Glutamatergic neuron (in vitro differentiated cells): ENCODE results near the gene USP5. TPM values are rescaled to one million over a fixed set of nuclear protein-coding genes. Genes with fewer than 3 reads are reported as not detected.
A peak's percentile ranks its signal among the peaks of the same experiment; 100 is the strongest.

ENCODE experiments used
- DNase-seq: peaks from one replicate; pipeline ENCODE4 v3.0.0; 2022
- H3K27ac Mint-ChIP-seq: one replicate; pipeline ENCODE4 v1.8.0; 2020; ENCODE audit warnings: mild to moderate bottlenecking, mixed read lengths, inconsistent platforms; ENCODE audit not compliant: unreplicated experiment
- H3K27me3 Mint-ChIP-seq: one replicate; pipeline ENCODE4 v1.8.0; 2020; ENCODE audit warnings: mild to moderate bottlenecking, moderate library complexity, mixed read lengths, inconsistent platforms; ENCODE audit not compliant: unreplicated experiment
- H3K36me3 Mint-ChIP-seq: one replicate; pipeline ENCODE4 v1.8.0; 2020; ENCODE audit warnings: mild to moderate bottlenecking, mixed read lengths, inconsistent platforms; ENCODE audit not compliant: unreplicated experiment
- H3K4me1 Mint-ChIP-seq: one replicate; pipeline ENCODE4 v1.8.0; 2020; ENCODE audit warnings: mild to moderate bottlenecking, low read depth, mixed read lengths, inconsistent platforms; ENCODE audit not compliant: unreplicated experiment
- H3K4me3 Mint-ChIP-seq: one replicate; pipeline ENCODE4 v1.8.0; 2020; ENCODE audit warnings: mild to moderate bottlenecking, mixed read lengths, inconsistent platforms; ENCODE audit not compliant: unreplicated experiment
- H3K9me3 Mint-ChIP-seq: one replicate; pipeline ENCODE4 v1.8.0; 2020; ENCODE audit warnings: mild to moderate bottlenecking, moderate library complexity, mixed read lengths, inconsistent platforms; ENCODE audit not compliant: unreplicated experiment
- total RNA-seq: library from RNA; stranded (reverse); fragmentation: NEBNext Ultra II Directional; extraction: Animal tissue kit (Norgen Biotek cat#: 25700); gene quantifications from one replicate; pipeline ENCODE4 v1.2.1, GENCODE V29; 2021; ENCODE audit not compliant: unreplicated experiment
- TF ChIP-seq, protein P1 (sequence below): fragments of 200-600 bp; sonication (generic); IDR thresholded peaks from one replicate; pipeline ENCODE4 v1.5.0; 2021; ENCODE audit not compliant: partially characterized antibody, unreplicated experiment

USP5 gene
- total RNA-seq, 1 donor from 2014 or later = 141 TPM

DNA sequence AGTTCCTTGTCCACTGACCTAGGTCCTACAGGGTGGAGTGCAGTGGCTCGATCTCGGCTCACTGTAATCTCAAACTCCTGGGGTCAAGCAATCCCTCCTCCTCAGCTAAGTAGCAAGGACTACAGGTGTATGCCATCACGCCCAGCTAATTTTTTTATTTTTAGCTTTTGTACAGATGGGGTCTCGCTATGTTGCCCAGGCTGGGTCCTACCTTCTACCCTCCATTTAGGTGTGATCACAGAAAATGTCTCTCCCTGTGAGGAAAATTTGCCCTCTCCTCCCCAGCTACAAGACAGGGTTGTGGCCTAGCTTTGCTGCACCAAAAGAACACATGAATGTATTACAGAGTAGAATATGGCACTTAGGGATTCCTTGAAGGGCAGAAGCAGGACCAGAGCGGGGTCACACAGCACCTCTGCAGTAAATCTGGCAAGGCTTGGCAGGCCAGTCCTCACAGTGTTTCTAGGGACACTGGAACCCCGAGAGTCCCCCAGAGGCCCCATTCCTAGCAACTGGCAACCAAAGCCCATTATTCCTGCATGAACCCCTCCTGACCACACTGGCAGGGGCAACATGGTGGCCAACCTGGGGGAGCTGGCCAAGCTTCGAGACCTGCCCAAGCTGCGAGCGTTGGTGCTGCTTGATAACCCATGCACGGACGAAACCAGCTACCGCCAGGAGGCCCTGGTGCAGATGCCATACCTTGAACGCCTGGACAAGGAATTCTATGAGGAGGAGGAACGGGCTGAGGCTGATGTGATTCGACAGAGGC lies 60.4 kb downstream of the USP5 start:
- Mint-ChIP-seq H3K27ac (no peak overlapping the region), H3K4me1 (peaks cover 5% of the 10 kb centered on the region), H3K9me3 (peaks cover 7% of the 10 kb centered on the region), H3K4me3 (no peak overlapping the region), H3K36me3 (no peaks in the 10 kb centered on the region), H3K27me3 (peaks cover 16% of the 10 kb centered on the region)
- DNase-seq = no peak
- TF ChIP-seq, protein P1, sequence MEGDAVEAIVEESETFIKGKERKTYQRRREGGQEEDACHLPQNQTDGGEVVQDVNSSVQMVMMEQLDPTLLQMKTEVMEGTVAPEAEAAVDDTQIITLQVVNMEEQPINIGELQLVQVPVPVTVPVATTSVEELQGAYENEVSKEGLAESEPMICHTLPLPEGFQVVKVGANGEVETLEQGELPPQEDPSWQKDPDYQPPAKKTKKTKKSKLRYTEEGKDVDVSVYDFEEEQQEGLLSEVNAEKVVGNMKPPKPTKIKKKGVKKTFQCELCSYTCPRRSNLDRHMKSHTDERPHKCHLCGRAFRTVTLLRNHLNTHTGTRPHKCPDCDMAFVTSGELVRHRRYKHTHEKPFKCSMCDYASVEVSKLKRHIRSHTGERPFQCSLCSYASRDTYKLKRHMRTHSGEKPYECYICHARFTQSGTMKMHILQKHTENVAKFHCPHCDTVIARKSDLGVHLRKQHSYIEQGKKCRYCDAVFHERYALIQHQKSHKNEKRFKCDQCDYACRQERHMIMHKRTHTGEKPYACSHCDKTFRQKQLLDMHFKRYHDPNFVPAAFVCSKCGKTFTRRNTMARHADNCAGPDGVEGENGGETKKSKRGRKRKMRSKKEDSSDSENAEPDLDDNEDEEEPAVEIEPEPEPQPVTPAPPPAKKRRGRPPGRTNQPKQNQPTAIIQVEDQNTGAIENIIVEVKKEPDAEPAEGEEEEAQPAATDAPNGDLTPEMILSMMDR = no peak

DNA sequence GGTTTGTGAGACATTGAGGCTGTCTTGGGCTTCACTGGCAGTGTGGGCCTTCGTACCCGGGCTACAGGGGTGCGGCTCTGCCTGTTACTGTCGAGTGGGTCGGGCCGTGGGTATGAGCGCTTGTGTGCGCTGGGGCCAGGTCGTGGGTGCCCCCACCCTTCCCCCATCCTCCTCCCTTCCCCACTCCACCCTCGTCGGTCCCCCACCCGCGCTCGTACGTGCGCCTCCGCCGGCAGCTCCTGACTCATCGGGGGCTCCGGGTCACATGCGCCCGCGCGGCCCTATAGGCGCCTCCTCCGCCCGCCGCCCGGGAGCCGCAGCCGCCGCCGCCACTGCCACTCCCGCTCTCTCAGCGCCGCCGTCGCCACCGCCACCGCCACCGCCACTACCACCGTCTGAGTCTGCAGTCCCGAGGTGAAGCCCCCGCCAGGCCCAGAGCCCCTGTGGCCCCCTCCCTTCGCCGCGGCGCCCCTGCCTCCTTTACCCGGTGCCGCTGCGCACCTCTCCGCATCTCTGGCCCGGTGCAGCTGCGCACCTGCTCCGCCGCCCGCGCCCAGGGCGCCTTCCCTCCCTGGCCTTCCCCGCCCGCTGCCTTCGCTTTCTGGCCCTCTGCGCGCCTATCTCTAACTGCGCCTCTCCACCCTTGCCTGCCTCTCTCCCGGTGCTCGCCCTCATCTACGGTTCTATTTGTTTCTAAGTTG lies 62.4 kb downstream of the USP5 start, which contains the start of gene ENO2:
ENO2 (plus strand) TSS at position 335 of the 701 bp plus-strand sequence. CDS start 1,253 bp downstream, outside the sequence.
- Mint-ChIP-seq H3K4me3 (peak within 1 kb of the TSS; percentile 96), H3K27me3 (peaks cover 19% of the 10 kb centered on the region), H3K27ac (peak within 1 kb of the TSS; percentile 79), H3K4me1 (peaks cover 5% of the 10 kb centered on the region), H3K9me3 (peaks cover 7% of the 10 kb centered on the region), H3K36me3 (no peaks in the 10 kb centered on the region)
- TF ChIP-seq, protein P1 = no peak
- DNase-seq = peak; percentile 78

DNA sequence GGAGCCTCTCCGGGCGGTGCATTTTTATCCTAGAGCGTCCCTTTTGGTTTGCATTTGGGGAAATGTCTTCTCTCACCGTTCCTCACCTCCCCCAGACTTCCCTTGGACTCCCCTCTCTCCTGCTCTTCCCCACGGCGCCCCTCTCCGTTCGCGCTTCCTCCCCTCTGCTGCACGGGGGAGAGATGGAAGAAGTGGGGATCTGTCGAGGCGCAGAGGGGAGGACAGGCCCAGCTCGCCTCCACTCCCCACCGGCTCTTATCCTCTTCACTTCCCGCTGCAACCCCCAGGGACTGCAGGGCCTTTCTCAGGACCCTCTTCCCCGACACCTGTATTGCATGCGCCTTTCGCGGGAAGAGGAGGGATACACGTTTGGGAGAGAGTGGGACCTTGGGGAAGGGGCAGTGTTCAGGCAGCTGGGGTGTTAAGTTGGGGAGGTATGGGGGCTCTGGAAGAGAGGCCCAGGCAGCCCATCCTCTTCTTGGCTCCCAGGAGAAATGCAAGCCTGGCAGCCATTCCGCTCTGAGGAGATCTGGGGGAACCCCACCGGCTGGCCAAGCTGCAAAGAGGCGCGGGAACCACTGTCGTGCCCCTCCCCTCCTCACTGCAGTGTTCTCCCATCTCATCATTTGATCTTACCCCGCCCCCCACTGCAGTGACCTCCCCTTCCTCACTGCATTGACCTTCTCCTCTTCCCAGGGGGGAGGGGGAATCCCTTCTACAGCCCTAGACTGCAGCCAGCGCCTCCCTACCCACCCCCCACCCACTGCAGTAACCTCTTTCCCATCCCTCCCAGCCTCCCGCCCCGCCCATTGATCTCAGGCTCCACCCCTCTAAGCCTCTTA lies 63.2 kb downstream of the USP5 start:
- Mint-ChIP-seq H3K4me1 (peaks cover 5% of the 10 kb centered on the region), H3K4me3 (peak overlapping the region; percentile 96), H3K36me3 (peaks cover 4% of the 10 kb centered on the region), H3K27ac (peak overlapping the region; percentile 79), H3K27me3 (peaks cover 21% of the 10 kb centered on the region), H3K9me3 (peaks cover 6% of the 10 kb centered on the region)
- TF ChIP-seq, protein P1 = no peak
- DNase-seq = peak; percentile 57

DNA sequence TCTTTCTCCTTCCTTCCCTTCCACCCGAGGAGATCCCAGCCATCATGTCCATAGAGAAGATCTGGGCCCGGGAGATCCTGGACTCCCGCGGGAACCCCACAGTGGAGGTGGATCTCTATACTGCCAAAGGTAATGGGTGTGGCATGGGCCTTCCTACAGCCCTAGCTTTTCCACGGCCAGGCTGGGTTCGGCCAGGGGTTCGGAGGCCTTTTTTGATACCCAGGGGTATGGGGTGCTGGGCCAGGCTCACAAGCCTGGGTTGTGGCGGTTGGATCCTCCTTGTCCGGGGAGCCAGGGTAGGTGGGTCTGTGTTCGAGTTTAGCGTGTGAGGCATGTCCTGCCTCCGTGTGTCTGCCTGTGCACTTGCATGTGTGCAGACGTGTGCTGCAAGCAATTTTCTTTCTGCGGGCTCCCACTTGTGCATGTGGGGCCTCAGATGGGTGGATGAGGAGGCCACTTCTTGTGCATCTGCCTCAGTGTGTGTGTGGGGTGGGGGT lies 63.9 kb downstream of the USP5 start:
- Mint-ChIP-seq H3K36me3 (peaks cover 4% of the 10 kb centered on the region), H3K27ac (no peak overlapping the region), H3K4me1 (peaks cover 5% of the 10 kb centered on the region), H3K4me3 (peak overlapping the region; percentile 52), H3K9me3 (peaks cover 6% of the 10 kb centered on the region), H3K27me3 (peaks cover 21% of the 10 kb centered on the region)
- TF ChIP-seq, protein P1 = no peak
- DNase-seq = no peak

Other genes starting within 250 kb of the USP5 start
- 957 TPM for gene CHD4, start 244.8 kb upstream of the USP5 start, total RNA-seq
- gene LPAR5, start 216.2 kb upstream of the USP5 start, total RNA-seq = not detected
- gene ACRBP, start 204.7 kb upstream of the USP5 start, total RNA-seq = 2.5 TPM
- gene ING4, start 189.0 kb upstream of the USP5 start, total RNA-seq = 76.9 TPM
- 83.2 TPM for gene ZNF384, start 162.8 kb upstream of the USP5 start, total RNA-seq
- gene PIANP, start 151.3 kb upstream of the USP5 start, total RNA-seq = 48.8 TPM
- gene COPS7A, start 128.1 kb upstream of the USP5 start, total RNA-seq = 25.9 TPM
- 228 TPM for gene MLF2, start 99.0 kb upstream of the USP5 start, total RNA-seq
- 966 TPM for gene PTMS, start 85.8 kb upstream of the USP5 start, total RNA-seq
- gene LAG3, start 79.6 kb upstream of the USP5 start, total RNA-seq = 7.3 TPM
- gene CD4, start 62.6 kb upstream of the USP5 start, total RNA-seq = 0.17 TPM
- gene GPR162, start 30.3 kb upstream of the USP5 start, total RNA-seq = 145 TPM
- gene P3H3, start 23.7 kb upstream of the USP5 start, total RNA-seq = 58.4 TPM
- gene GNB3, start 11.2 kb upstream of the USP5 start, total RNA-seq = 45.7 TPM
- 5.2 TPM for gene CDCA3, start 864 bp upstream of the USP5 start, total RNA-seq
- gene TPI1, start 15.4 kb downstream of the USP5 start, total RNA-seq = 663 TPM
- gene SPSB2, start 21.2 kb downstream of the USP5 start, total RNA-seq = 4.3 TPM
- 2.6 TPM for gene LRRC23, start 52.7 kb downstream of the USP5 start, total RNA-seq
- 182 TPM for gene ENO2, start 62.4 kb downstream of the USP5 start, total RNA-seq
- gene ATN1, start 75.8 kb downstream of the USP5 start, total RNA-seq = 94.6 TPM
- not detected for gene RNU7-1, start 91.7 kb downstream of the USP5 start, total RNA-seq
- gene C12orf57, start 91.9 kb downstream of the USP5 start, total RNA-seq = 184 TPM
- gene PTPN6, start 99.2 kb downstream of the USP5 start, total RNA-seq = 3.8 TPM
- gene PHB2, start 118.5 kb downstream of the USP5 start, total RNA-seq = 200 TPM
- gene EMG1, start 118.8 kb downstream of the USP5 start, total RNA-seq = 24.2 TPM
- 53.3 TPM for gene LPCAT3, start 166.3 kb downstream of the USP5 start, total RNA-seq
- gene C1S, start 208.6 kb downstream of the USP5 start, total RNA-seq = 3.5 TPM
- gene C1R, start 240.3 kb downstream of the USP5 start, total RNA-seq = 1.0 TPM